ENCODE data around the gene IGSF6. TPM values are rescaled to one million over a fixed set of nuclear protein-coding genes. Genes with fewer than 3 reads are reported as not detected.
A peak's percentile ranks its signal among the peaks of the same experiment; 100 is the strongest.

IGSF6 gene
- total and polyA plus RNA-seq, 2 of the 13 experiments (the other 11 are each of a cell fraction or from before 2014, with no cell fraction given), result not detected

DNA sequence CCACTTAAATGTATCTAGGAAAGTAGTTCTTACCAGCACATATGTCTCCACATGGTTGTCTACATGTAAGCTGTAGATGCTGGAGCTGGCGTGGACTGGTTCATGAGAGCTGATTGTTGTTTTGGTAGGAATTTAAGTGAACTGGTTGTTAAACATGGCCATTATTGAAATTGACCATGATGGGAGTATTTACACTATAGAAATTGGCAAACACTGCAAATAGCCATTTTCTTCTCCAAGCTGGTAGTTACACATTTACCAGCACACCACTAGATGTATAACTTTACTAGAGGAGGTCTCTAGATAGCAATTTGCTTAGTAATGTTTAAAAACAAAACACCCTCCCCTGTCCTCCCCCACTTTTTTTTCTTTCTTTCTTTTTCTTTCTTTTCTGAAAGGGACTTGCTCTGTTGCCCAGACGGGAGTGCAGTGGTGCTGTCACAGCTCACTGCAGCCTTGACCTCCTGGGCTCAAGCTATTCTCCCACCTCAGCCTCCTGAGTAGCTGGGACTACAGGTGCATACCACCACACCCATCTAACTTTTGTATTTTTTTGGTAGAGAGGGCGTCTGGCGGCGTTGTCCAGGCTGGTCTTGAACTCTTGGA is 24.2 kb downstream of the IGSF6 start (continued):
- TF ChIP-seq NR2F1 (CRISPR knock-in tag; IDR thresholded peaks at IDR 0.05), result 0 out of 4 replicates have a peak, but pooled peaks of 1 of the 2 experiments have one; percentile 33
- 0 out of 2 replicates have a peak, but pooled peaks have one; percentile 47 for TF ChIP-seq HNRNPUL1 (IDR thresholded peaks at IDR 0.05; ENCODE audit: low read depth, low read length)
- peak; percentile 59 for TF ChIP-seq PAXIP1 (CRISPR knock-in tag; conservative IDR thresholded peaks at IDR 0.05)
- TF ChIP-seq ZXDC (CRISPR knock-in tag; IDR thresholded peaks at IDR 0.05), result no peak
- TF ChIP-seq ZNF644 (CRISPR knock-in tag; IDR thresholded peaks at IDR 0.05; ENCODE audit: low read depth), result peak; percentile 11; the same call in 1 of the 2 replicates
- 0 out of 2 replicates have a peak, but pooled peaks have one; percentile 67 for TF ChIP-seq ARID3A (IDR thresholded peaks at IDR 0.05; ENCODE audit: low read depth, low read length)
- TF ChIP-seq, protein P1, sequence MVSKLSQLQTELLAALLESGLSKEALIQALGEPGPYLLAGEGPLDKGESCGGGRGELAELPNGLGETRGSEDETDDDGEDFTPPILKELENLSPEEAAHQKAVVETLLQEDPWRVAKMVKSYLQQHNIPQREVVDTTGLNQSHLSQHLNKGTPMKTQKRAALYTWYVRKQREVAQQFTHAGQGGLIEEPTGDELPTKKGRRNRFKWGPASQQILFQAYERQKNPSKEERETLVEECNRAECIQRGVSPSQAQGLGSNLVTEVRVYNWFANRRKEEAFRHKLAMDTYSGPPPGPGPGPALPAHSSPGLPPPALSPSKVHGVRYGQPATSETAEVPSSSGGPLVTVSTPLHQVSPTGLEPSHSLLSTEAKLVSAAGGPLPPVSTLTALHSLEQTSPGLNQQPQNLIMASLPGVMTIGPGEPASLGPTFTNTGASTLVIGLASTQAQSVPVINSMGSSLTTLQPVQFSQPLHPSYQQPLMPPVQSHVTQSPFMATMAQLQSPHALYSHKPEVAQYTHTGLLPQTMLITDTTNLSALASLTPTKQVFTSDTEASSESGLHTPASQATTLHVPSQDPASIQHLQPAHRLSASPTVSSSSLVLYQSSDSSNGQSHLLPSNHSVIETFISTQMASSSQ (IDR thresholded peaks at IDR 0.05; ENCODE audit: low read depth), result peak; percentile 92
- TF ChIP-seq, protein P1 (CRISPR knock-in tag; IDR thresholded peaks at IDR 0.05; ENCODE audit: borderline replicate concordance), result peak; percentile 83; the same call in 1 of the 2 replicates
- TF ChIP-seq CHD4 (IDR thresholded peaks at IDR 0.05; ENCODE audit: borderline replicate concordance, low read length), result 0 out of 2 replicates have a peak, but pooled peaks have one; percentile 20
- TF ChIP-seq SIX1 (CRISPR knock-in tag; IDR thresholded peaks at IDR 0.05; ENCODE audit: borderline replicate concordance), result peak; percentile 16; the same call in 1 of the 2 replicates
- no peak for TF ChIP-seq ZNF564 (CRISPR knock-in tag; IDR thresholded peaks at IDR 0.05)
- peak; percentile 93 for TF ChIP-seq ZNF710 (CRISPR knock-in tag; IDR thresholded peaks at IDR 0.05; ENCODE audit: borderline replicate concordance)
